ENCODE results near the gene ARMC7. TPM values are rescaled to one million over a fixed set of nuclear protein-coding genes. Genes with fewer than 3 reads are reported as not detected.
"Not testable (repeated sequence)": the region's sequence is repeated elsewhere in the genome, so short reads cannot be mapped to it uniquely, and the experiment has no call there.

The ARMC7 gene
- total and polyA plus RNA-seq, 10 of the 15 experiments (the other 5 are each of a cell fraction or from before 2014, with no cell fraction given) = 1.5 to 19.8 (median 6.3) TPM

GRCh38 chr17:75126954-75127353 is 17.2 kb downstream of the ARMC7 start:
- no peak overlapping the region for H3K9ac ChIP-seq (ENCODE audit: control insufficient read depth, insufficient read depth, low read length)
- no peak overlapping the region for H3K4me2 ChIP-seq (ENCODE audit: control insufficient read depth, insufficient read depth)
- no peak overlapping the region for H2AFZ ChIP-seq (ENCODE audit: control insufficient read depth, low read depth, low read length)
- POLR2A ChIA-PET = interaction anchor here (0.6 to 1.8 kb wide), 5 partner anchors 10 to 180 kb away, joined by 3 to 8 read pairs (median 5); partner anchors contain the start of gene CDR2L
- WGBS (ENCODE audit: insufficient coverage, insufficient replicate concordance, low lambda C conversion rate, missing lambda C conversion rate) = 95% methylated on average over 8 of the region's 8 CpGs
- peaks cover 3 to 4% of the 10 kb centered on the region in 2 experiments; a peak in 3 of 4 replicates for H3K36me3 ChIP-seq (ENCODE audit: control insufficient read depth in 2 of 2, insufficient read depth in 2 of 2, low read length in 1 of 2)
- in situ Hi-C loops (cut with MboI) (no loop called here), intact Hi-C loops (cut with micrococcal nuclease; ENCODE audit: unreplicated experiment) (loop anchor here (5.0 kb wide), 1 partner anchor 165 kb away; no protein-coding TSS in a partner anchor)
- no peak for DNase-seq (ENCODE audit: low read depth, low spot score)
- no peaks in the 10 kb centered on the region for H3K27me3 ChIP-seq (replicated peaks in 1 of 2; ENCODE audit: control insufficient read depth in 2 of 2, insufficient read depth in 2 of 2, low read length in 1 of 2)
- BruUV-seq (replicated peaks) = no TSS peak
- no peaks in the 10 kb centered on the region for H4K20me1 ChIP-seq (ENCODE audit: control insufficient read depth, insufficient read depth)
- CTCF ChIA-PET = interaction anchor here (1.7 to 2.8 kb wide), 3 partner anchors 10 to 74 kb away, joined by 3 to 14 read pairs (median 9); no protein-coding TSS in a partner anchor
- SMC1A ChIA-PET (ENCODE audit: uncharacterized antibody, unreplicated experiment) = interaction anchor here (1.3 to 2.3 kb wide), 2 partner anchors 13 to 75 kb away, joined by 3 to 8 read pairs; no protein-coding TSS in a partner anchor
- peaks cover 18% of the 10 kb centered on the region for H3K4me1 ChIP-seq (ENCODE audit: control insufficient read depth, insufficient read depth, low read length)
- TF ChIP-seq NBN (IDR thresholded peaks at IDR 0.05) = no peak
- no peak for TF ChIP-seq FOXM1 (IDR thresholded peaks at IDR 0.05; ENCODE audit: low read depth, low read length)
- TF ChIP-seq NR2F1 (conservative IDR thresholded peaks at IDR 0.05) = no peak
- no peaks in the 10 kb centered on the region for H3K9me3 ChIP-seq (replicated peaks; ENCODE audit: control insufficient read depth, insufficient read depth, low read length)
- RAD21 ChIA-PET (ENCODE audit: unreplicated experiment) = interaction anchor here (0.9 to 2.3 kb wide), 6 partner anchors 10 to 166 kb away, joined by 3 to 13 read pairs (median 5); no protein-coding TSS in a partner anchor
- peaks cover 18% of the 10 kb centered on the region for H3K79me2 ChIP-seq (ENCODE audit: control insufficient read depth, insufficient read depth, low read length)
- FAIRE-seq = no peak
- no peak for ATAC-seq
- no peak overlapping the region for H3K4me3 ChIP-seq
- H3K27ac ChIP-seq (ENCODE audit: control insufficient read depth, insufficient read depth) = no peak overlapping the region

- H3K9me3 ChIP-seq (replicated peaks; ENCODE audit: control insufficient read depth, insufficient read depth, low read length); DNase-seq (ENCODE audit: low read depth, low spot score); H2AFZ ChIP-seq (ENCODE audit: control insufficient read depth, low read depth, low read length); H3K4me3 ChIP-seq; H4K20me1 ChIP-seq (ENCODE audit: control insufficient read depth, insufficient read depth); ATAC-seq; H3K4me2 ChIP-seq (ENCODE audit: control insufficient read depth, insufficient read depth); H3K36me3 ChIP-seq (ENCODE audit: control insufficient read depth in 2 of 2, insufficient read depth in 2 of 2, low read length in 1 of 2); SMC1A ChIA-PET (ENCODE audit: uncharacterized antibody, unreplicated experiment); H3K27ac ChIP-seq (ENCODE audit: control insufficient read depth, insufficient read depth); BruUV-seq (replicated peaks); FAIRE-seq; H3K9ac ChIP-seq (ENCODE audit: control insufficient read depth, insufficient read depth, low read length); H3K27me3 ChIP-seq (replicated peaks in 1 of 2; ENCODE audit: control insufficient read depth in 2 of 2, insufficient read depth in 2 of 2, low read length in 1 of 2); in situ Hi-C loops (cut with MboI): not testable (repeated sequence)
- intact Hi-C loops (cut with micrococcal nuclease; ENCODE audit: unreplicated experiment) = loop anchor here (5.0 kb wide), 1 partner anchor 166 kb away; no protein-coding TSS in a partner anchor
- POLR2A ChIA-PET = interaction anchor here (6.2 kb wide), 1 partner anchor 12 kb away, joined by 53 read pairs; no protein-coding TSS in a partner anchor
- RAD21 ChIA-PET (ENCODE audit: unreplicated experiment) = interaction anchor here (0.9 kb wide), 1 partner anchor 14 kb away, joined by 4 read pairs; no protein-coding TSS in a partner anchor
- Histone ChIP-seq H3K79me2 (ENCODE audit: control insufficient read depth, insufficient read depth, low read length) (peaks cover 21% of the 10 kb centered on the region), H3K4me1 (ENCODE audit: control insufficient read depth, insufficient read depth, low read length) (peaks cover 24% of the 10 kb centered on the region)
- 96% methylated on average over 5 of the region's 5 CpGs for WGBS (ENCODE audit: insufficient coverage, insufficient replicate concordance, low lambda C conversion rate, missing lambda C conversion rate)
- CTCF ChIA-PET = interaction anchor here (0.7 to 2.8 kb wide), 2 partner anchors 11 to 44 kb away, joined by 3 to 9 read pairs; no protein-coding TSS in a partner anchor
Measured at GRCh38 chr17:75127936-75128335, 18.2 kb downstream of the ARMC7 start.

Measured in GM12878 (cell line).